ENCODE data around the gene ATL1.
"Not testable (repeated sequence)": the region's sequence is repeated elsewhere in the genome, so short reads cannot be mapped to it uniquely, and the experiment has no call there.

The ATL1 gene

DNA sequence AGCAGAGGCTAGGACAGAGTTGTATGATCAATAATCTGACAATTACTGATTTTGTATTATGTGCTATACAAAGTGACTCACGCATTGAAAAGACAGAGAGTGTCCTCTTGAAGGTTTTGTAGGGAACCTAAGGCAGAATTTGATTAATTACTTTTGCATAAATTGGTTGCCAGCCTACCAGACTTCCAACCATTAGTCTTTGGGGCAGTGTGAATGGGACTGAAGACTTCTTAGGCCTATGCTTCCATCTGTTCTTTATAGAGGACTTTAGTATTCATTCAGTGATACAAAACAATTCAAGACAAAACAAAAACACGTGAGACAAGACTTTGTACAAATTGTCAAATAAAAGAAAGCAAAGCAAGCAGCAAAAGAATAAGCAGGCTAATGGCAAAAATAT is 46.5 kb downstream of the ATL1 start:
- no peak for DNase-seq

DNA sequence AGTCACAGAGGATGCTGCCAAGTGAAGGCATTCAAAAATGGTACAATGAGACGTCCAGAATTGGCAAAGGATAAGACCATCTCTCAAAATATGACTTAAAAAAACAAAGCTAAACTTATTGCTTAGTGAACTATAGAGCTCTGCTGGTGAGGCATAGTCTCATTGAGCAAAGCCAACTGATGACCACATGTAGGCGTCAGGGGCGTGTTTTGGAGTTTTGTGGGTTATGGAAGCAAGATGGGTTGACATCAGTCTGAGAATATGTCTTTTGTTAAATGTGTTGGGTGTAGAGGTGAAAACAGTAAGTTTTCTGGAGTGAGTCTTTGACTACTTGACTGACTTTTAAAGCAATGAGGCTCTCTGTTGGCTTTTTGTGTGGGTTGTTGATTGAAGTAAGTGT is 47.2 kb downstream of the ATL1 start:
- DNase-seq, result no peak

GRCh38 chr14:50607761-50608160 is 47.8 kb downstream of the ATL1 start:
- no peak for DNase-seq

DNA sequence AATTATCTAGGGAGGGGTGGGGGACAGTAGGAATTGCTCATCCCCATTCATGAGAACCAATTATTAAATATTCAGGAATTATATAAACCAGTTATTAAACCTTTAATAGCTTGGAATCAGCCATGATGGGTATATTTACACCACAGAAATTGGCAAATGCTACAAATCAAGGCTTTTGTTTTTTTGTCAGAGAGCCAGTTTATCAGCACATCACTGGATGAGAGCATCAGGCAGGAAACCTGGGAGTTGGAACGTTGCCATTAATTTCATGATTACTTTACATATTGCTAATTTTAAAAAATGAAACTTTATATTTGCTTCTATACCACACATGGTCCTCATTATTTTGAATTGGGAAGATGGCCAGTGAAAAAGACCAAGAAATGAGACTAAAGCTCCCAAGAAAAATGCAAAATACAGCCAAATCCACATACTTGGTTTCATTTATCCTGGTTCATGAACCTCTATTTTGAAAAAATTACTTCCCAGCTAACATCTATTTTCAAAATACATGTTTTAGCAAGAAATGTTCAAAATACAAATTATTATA is 48.4 kb downstream of the ATL1 start:
- DNase-seq, result no peak

GRCh38 chr14:50610465-50610864 is 50.5 kb downstream of the ATL1 start:
- DNase-seq, result no peak

DNA sequence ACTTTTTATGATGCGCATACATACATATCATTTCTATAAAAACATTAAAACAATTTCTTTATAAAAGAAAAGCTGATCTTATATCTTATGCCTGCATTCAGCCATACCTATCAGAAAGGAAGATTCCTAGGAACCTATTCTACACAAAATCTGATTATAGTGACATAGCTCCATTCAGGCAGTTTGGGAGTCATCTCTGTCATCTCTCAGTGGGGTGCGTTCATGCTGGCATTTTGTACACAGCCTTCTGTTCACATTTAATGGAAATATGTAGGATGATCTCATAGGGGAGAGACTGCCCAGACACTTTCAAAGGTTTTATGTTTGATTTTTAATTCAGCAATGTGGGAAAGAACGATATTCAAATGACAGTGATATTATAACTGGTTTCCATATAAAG is 52.9 kb downstream of the ATL1 start:
- DNase-seq, result no peak

- DNase-seq, result no peak
Observed at GRCh38 chr14:50615056-50615455, 55.1 kb downstream of the ATL1 start.

DNA sequence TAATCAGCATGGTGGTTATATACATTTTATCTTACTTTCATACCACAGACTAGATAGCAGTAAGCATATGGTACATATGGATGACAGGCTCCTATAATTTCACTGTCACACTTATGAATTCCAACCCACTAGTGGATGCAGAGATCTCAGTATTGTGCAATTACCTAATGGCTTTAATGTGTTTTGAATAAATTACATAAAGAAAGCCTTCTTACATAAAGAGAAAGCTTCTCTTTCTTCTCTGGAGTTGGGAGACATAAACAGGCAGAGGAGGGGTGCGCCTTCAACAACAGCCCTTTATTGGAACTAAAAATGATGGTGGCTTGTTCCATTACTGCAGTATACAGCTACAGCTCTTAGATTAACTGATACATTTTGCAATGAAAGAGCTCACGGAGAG is 55.6 kb downstream of the ATL1 start:
- no peak for DNase-seq

- DNase-seq, result no peak
Observed at GRCh38 chr14:50616275-50616674, 56.3 kb downstream of the ATL1 start.

DNA sequence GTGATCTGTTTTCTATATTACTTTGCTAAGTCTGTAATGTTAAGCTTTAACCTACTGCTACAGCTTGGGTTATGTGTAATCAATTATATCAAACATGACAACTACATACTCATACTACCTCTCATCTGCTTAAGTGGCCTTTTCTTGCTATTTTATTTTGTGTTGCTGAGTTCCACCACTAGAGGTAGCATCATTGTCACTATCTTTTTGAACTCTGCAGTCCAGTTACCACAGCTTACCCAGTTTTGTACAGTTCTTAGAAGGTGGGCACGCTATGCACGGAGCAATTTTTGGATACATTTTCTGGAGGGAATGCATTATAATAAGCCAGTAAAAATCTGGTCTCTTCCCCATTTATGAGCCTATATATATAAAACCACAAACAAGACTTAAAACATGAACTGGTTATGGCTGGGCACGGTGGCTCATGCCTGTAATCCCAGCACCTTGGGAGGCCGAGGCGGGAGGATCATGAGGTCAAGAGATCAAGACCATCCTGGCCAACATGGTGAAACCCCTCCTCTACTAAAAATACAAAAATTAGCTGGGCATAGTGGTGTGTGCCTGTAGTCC is 59.7 kb downstream of the ATL1 start:
- DNase-seq, result no peak

DNA sequence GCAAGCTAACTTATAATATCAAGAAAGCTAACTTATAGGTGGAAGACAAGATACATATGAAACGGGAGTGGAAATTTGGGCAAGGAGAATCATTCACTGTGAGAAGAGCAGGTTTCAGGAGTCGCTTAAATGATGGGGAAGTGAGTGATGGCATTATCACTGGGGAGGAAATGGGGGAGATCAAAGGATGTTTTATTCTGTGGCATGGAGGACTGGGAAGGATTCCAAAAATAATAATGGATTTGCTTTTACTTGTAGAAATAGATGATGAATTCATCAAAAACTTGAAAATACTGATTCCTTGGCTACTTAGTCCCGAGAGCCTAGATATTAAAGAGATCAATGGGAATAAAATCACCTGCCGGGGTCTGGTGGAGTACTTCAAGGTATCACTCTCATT is 60.4 kb downstream of the ATL1 start:
- no peak for DNase-seq

DNA sequence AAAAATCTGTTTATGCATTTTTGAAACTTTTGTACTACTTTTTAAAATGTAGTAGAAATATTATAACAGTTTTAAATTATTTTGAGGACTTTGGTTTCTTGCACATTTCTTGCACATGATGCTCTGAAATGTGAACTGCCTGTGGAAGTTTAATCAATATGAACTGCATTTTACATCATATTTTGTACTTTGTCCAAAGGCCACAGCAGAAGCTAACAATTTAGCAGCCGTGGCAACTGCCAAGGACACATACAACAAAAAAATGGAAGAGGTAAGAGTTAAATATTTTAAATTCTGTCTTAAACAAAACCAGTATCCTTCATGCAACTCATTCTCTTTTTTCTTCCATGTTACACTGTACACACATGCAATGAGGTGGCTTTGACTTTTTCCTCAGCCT is 63.0 kb downstream of the ATL1 start:
- DNase-seq, result no peak

- DNase-seq, result no peak
Observed at GRCh38 chr14:50624447-50624846, 64.5 kb downstream of the ATL1 start.

DNA sequence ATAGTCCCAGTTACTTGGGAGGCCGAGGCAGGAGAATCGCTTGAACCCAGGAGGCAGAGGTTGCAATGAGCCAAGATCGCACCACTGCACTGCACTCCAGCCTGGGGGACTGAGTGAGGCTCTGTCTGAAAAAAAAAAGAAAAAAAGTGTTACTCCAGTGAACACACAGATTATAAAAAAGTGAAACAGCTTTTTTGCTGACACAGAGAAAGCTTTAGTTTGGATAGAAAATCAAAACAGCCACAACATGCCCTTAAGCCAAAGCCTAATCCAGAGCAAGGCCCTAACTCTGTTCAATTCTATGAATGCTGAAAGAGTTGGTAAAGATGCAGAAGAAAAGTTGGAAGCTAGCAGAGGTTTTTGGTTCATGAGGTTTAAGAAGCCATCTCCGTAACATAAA is 65.0 kb downstream of the ATL1 start:
- not testable (repeated sequence) for DNase-seq

- DNase-seq, result no peak
Observed at GRCh38 chr14:50631408-50631821, 71.5 kb downstream of the ATL1 start.

- no peak for DNase-seq
Observed at GRCh38 chr14:50633954-50634353, 74.0 kb downstream of the ATL1 start.

DNA sequence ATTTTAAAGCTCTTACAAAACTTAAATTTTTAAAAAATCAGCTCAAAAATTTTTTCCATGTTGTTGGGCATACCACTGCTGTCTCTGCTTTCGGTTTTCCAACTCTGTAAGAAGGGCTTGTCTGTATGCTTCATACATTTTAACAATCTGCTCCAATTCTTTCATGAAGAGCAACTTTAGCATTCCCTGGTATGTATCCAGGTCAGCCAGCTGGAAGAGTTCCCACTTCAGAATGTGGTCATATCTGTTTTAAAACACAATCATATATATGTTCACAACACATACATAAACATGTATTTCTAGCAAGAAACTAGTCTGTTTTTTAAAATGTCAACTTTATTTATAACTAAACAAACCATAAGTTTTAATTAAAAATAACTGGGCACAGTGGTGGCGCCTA is 75.2 kb downstream of the ATL1 start:
- no peak for DNase-seq

DNA sequence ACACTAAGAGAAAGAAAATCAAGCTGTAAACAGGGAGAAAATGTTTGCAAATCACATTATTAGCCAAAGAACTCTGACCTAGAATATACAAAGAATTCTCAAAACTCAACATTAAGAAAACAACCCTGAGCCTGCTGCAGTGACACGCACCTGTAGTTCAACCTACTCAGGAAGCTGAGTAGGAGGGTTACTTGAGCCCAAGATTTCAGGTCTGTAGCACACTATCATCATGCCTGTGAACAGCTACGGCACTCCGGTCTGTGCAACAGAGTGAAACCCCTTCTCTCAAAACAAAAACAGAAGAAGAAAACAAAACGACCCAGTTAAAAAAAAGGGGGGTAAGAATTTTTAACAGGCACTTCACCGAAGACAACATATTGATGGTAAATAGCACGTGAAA is 87.3 kb downstream of the ATL1 start:
- DNase-seq, result no peak

DNA sequence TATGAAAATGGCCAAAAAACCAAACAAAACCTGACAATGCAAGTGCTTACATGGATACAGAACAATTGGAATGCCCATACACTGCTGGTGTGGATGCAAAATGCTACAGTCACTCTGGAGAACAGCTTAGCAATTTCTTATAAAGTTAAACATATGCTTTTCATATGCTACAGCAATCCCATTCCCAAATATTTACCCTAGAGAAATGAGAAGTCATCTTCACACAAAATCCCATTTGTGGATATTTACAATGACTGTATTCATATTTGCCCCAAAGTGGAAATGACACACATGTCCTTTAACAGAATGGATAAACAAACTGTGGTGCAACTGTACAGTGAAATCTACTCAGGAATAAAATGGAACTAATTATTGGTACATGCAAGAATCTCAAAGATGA is 87.8 kb downstream of the ATL1 start:
- no peak for DNase-seq

DNA sequence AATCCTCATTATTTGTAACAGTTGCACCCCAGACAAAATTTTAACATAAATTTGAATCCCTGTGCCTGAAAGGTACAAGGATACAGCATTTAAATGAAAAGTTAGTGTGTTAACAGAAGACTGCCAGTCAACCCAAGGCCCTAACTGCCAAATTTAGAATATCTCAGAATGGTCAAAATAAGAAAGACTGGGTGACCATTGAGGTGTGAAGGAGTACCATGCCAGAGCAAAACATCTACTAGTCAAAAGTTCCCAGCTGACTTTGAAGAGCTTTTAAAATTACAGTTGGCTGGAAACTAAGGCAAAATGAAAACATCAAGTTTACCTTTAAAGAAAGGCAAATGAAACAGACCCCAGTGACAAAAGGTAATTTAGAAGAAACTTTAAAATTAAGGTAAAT is 89.7 kb downstream of the ATL1 start:
- no peak for DNase-seq

GRCh38 chr14:50656776-50657175 is 96.8 kb downstream of the ATL1 start:
- no peak for DNase-seq

DNA sequence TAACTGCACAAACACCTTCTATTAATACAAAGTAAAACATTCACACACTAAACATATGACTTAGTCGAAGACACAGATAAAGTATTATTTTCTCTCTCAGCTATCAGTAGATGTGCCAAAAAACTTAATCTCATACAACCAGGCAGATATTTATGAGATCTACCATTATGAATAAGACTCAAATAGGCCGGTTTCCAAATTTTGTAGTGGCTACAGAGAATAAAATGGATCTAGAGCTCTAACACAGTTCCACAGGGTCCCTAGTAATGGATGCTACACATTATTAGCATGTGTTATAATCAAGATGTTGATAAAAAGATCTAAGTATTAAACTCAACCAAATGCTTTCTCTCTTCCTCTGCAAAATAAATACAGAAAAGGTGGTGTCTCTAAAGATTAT is 97.8 kb downstream of the ATL1 start:
- DNase-seq, result no peak

DNA sequence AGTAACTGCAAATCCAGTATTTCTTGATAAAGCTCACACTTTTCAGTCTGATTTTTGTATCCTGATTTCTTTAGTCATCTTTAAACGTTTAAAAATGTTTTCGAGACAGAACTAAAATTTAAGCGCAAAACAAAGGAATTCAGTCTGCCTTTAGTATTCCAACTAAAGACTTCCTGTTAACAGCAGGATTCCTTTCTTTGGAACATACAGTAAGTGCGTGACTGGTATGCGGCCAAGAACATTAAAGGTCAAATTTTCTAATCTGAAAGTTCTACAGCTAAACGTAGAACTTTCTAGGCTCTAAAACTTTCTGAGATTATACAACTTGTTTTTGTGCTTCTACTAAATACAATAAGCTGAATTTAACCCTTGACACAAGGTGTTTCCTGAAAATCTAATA is 98.3 kb downstream of the ATL1 start:
- no peak for DNase-seq

DNA sequence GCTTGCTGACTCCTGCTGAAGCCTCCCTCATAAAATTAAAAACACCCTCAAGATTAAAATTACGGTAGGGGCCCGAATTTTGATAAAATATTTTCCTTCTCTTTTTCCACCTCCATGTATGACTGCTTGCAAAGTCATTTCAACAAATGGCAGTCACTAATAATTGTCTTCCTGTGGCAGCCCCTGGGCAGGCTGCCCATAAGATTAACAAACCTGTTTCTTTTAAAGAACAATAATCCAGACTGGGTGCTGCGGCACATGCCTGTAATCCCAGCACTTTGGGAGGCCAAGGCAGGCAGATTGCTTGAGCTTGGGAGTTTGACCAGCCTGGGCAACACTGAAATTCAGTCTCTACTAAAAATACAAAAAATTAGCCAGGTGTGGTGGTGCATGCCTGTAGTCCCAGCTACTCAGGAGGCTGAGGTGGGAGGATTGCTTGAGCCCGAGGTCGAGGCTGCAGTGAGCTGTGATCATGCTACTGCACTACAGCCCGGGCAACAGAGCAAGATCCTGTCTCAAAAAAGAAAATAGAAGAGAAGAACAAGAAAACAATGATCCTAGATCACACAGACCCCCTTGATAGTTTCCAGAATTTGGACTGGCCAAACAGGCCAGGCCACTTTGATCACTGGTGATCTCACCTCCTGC is 99.5 kb downstream of the ATL1 start:
- no peak for DNase-seq

GRCh38 chr14:50664579-50664978 is 104.6 kb downstream of the ATL1 start:
- DNase-seq, result not testable (repeated sequence)
